ENCODE measurements around the gene TMEM132D. TPM values are rescaled to one million over a fixed set of nuclear protein-coding genes. Genes with fewer than 3 reads are reported as not detected.
A peak's percentile ranks its signal among the peaks of the same experiment; 100 is the strongest.

TMEM132D gene
- total RNA-seq, 1 donor from 2014 or later = 1.1 TPM

GRCh38 chr12:129064209-129064855, 839.5 kb downstream of the TMEM132D start:
- no peak overlapping the region for H3K4me3 Mint-ChIP-seq
- H3K36me3 Mint-ChIP-seq = no peaks in the 10 kb centered on the region
- no peaks in the 10 kb centered on the region for H3K36me3 ChIP-seq
- no peaks in the 10 kb centered on the region for H3K9me3 ChIP-seq (ENCODE audit: low read depth)
- H3K4me2 ChIP-seq = no peak overlapping the region
- H3K4me1 Mint-ChIP-seq = peaks cover 32% of the 10 kb centered on the region
- H3K9me3 Mint-ChIP-seq = peaks cover 10% of the 10 kb centered on the region
- H4K20me1 ChIP-seq (ENCODE audit: low read depth) = no peaks in the 10 kb centered on the region
- H3K79me2 ChIP-seq (ENCODE audit: low read depth) = no peaks in the 10 kb centered on the region
- no peak for TF ChIP-seq EZH2phosphoT487 (IDR thresholded peaks at IDR 0.05)
- no peak for TF ChIP-seq EZH2 (IDR thresholded peaks at IDR 0.05)
- TF ChIP-seq CTCF (IDR thresholded peaks at IDR 0.05) = no peak
- DNase-seq (ENCODE audit: low spot score) = peak; percentile 21
- no peaks in the 10 kb centered on the region for H3K27me3 ChIP-seq
- H3K4me3 ChIP-seq = no peak overlapping the region
- H3K27me3 Mint-ChIP-seq (ENCODE audit: insufficient read depth, low read depth) = peaks cover 12% of the 10 kb centered on the region
- no peak overlapping the region for H3K27ac ChIP-seq
- no peak overlapping the region for H3K27ac Mint-ChIP-seq
- H3K4me1 ChIP-seq = peaks cover 2% of the 10 kb centered on the region
- H3K9ac ChIP-seq = no peak overlapping the region
- no peak overlapping the region for H2AFZ ChIP-seq (replicated peaks)
- H3F3A ChIP-seq (ENCODE audit: low read depth) = peaks cover 6% of the 10 kb centered on the region

- H3K27me3 Mint-ChIP-seq (ENCODE audit: insufficient read depth, low read depth) = peaks cover 14% of the 10 kb centered on the region
- H3K36me3 Mint-ChIP-seq = no peaks in the 10 kb centered on the region
- no peak overlapping the region for H3K27ac Mint-ChIP-seq
These were observed 840.2 kb downstream of the TMEM132D start for GRCh38 chr12:129063600-129063999.

GRCh38 chr12:129053232-129053631, 850.6 kb downstream of the TMEM132D start:
- Histone ChIP-seq H3K9ac (no peak overlapping the region), H3K9me3 (ENCODE audit: low read depth) (no peaks in the 10 kb centered on the region), H3K36me3 (no peaks in the 10 kb centered on the region), H2AFZ (replicated peaks) (no peak overlapping the region), H3K27me3 (peaks cover 3% of the 10 kb centered on the region), H3K4me3 (no peak overlapping the region), H3K27ac (no peak overlapping the region), H3K79me2 (ENCODE audit: low read depth) (no peaks in the 10 kb centered on the region), H3K4me1 (no peaks in the 10 kb centered on the region), H4K20me1 (ENCODE audit: low read depth) (peaks cover 3% of the 10 kb centered on the region), H3K4me2 (no peak overlapping the region), H3F3A (ENCODE audit: low read depth) (no peaks in the 10 kb centered on the region)
- Mint-ChIP-seq H3K27ac (no peak overlapping the region), H3K4me1 (no peaks in the 10 kb centered on the region), H3K27me3 (ENCODE audit: insufficient read depth, low read depth) (peaks cover under 1% of the 10 kb centered on the region), H3K36me3 (no peaks in the 10 kb centered on the region), H3K9me3 (no peaks in the 10 kb centered on the region), H3K4me3 (no peak overlapping the region)
- no peak for TF ChIP-seq EZH2phosphoT487 (IDR thresholded peaks at IDR 0.05)
- no peak for DNase-seq (ENCODE audit: low spot score)

More at GRCh38 chr12:129063600-129063999, 840.2 kb downstream of the TMEM132D start:
- H4K20me1 ChIP-seq (ENCODE audit: low read depth) = no peaks in the 10 kb centered on the region
- H3K27ac ChIP-seq = no peak overlapping the region
- Mint-ChIP-seq H3K9me3 (peaks cover 10% of the 10 kb centered on the region), H3K4me1 (peaks cover 32% of the 10 kb centered on the region), H3K4me3 (no peak overlapping the region)
- no peaks in the 10 kb centered on the region for H3K79me2 ChIP-seq (ENCODE audit: low read depth)
- H3K4me1 ChIP-seq = peaks cover 2% of the 10 kb centered on the region
- H3K9me3 ChIP-seq (ENCODE audit: low read depth) = no peaks in the 10 kb centered on the region
- H2AFZ ChIP-seq (replicated peaks) = no peak overlapping the region
- H3K27me3 ChIP-seq = no peaks in the 10 kb centered on the region
- no peak overlapping the region for H3K9ac ChIP-seq
- no peak overlapping the region for H3K4me2 ChIP-seq
- peaks cover 6% of the 10 kb centered on the region for H3F3A ChIP-seq (ENCODE audit: low read depth)
- no peak for TF ChIP-seq CTCF (IDR thresholded peaks at IDR 0.05)
- H3K36me3 ChIP-seq = no peaks in the 10 kb centered on the region
- DNase-seq (ENCODE audit: low spot score) = no peak
- no peak overlapping the region for H3K4me3 ChIP-seq

- no peaks in the 10 kb centered on the region for H3K36me3 ChIP-seq
- no peaks in the 10 kb centered on the region for H3F3A ChIP-seq (ENCODE audit: low read depth)
- no peaks in the 10 kb centered on the region for H3K9me3 ChIP-seq (ENCODE audit: low read depth)
- H3K4me1 Mint-ChIP-seq = no peaks in the 10 kb centered on the region
- no peak overlapping the region for H3K4me3 Mint-ChIP-seq
- H3K27ac Mint-ChIP-seq = no peak overlapping the region
- no peak overlapping the region for H2AFZ ChIP-seq (replicated peaks)
- H4K20me1 ChIP-seq (ENCODE audit: low read depth) = peaks cover 3% of the 10 kb centered on the region
- peaks cover 2% of the 10 kb centered on the region for H3K27me3 Mint-ChIP-seq (ENCODE audit: insufficient read depth, low read depth)
- H3K4me3 ChIP-seq = no peak overlapping the region
- no peak overlapping the region for H3K9ac ChIP-seq
- no peak overlapping the region for H3K27ac ChIP-seq
- no peaks in the 10 kb centered on the region for H3K79me2 ChIP-seq (ENCODE audit: low read depth)
- no peak for DNase-seq (ENCODE audit: low spot score)
- peaks cover 10% of the 10 kb centered on the region for H3K27me3 ChIP-seq
- TF ChIP-seq CTCF (IDR thresholded peaks at IDR 0.05) (no peak), EZH2phosphoT487 (IDR thresholded peaks at IDR 0.05) (no peak), EZH2 (IDR thresholded peaks at IDR 0.05) (no peak)
- no peaks in the 10 kb centered on the region for H3K36me3 Mint-ChIP-seq
- no peaks in the 10 kb centered on the region for H3K4me1 ChIP-seq
- H3K9me3 Mint-ChIP-seq = no peaks in the 10 kb centered on the region
- no peak overlapping the region for H3K4me2 ChIP-seq
These were observed 851.5 kb downstream of the TMEM132D start for GRCh38 chr12:129052373-129052772.
